Measurements from ENCODE around the gene SYS1. TPM values are rescaled to one million over a fixed set of nuclear protein-coding genes. Genes with fewer than 3 reads are reported as not detected.

The SYS1 gene
- polyA plus RNA-seq, 1 donor from 2014 or later, result 16.1 TPM

DNA sequence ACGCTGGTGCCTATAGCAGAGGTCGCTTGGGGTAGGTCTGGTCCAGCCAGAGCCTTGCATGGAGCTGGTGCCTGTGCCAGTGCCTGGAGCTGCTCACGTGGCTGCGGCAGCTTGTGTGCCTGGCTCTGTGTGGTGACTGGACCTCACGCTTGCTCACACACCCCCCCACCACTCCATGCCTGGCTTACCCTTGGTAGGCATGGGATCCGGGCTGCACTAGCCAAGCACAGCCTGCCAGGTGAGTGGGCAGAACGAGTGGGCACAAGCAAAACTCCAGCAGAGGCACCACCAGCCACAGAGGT lies 32.1 kb downstream of the SYS1 start (continued):
- TF ChIP-seq TAF1 (IDR thresholded peaks at IDR 0.05; ENCODE audit: low read depth) (no peak), RAD21 (conservative IDR thresholded peaks at IDR 0.05) (no peak), POLR2AphosphoS5 (IDR thresholded peaks at IDR 0.05) (no peak), EP300 (conservative IDR thresholded peaks at IDR 0.05; ENCODE audit: poor library complexity, severe bottlenecking) (no peak), MXI1 (conservative IDR thresholded peaks at IDR 0.05; ENCODE audit: poor library complexity, severe bottlenecking) (no peak)

GRCh38 chr20:45399018-45399417 lies 36.1 kb downstream of the SYS1 start:
- H3K9me2 ChIP-seq (ENCODE audit: insufficient read depth, low read length), result no peaks in the 10 kb centered on the region
- no peak overlapping the region for H3K4me2 ChIP-seq (ENCODE audit: low read length)
- peaks cover 7% of the 10 kb centered on the region for H3K9me3 ChIP-seq (ENCODE audit: low read length)
- H3K27ac ChIP-seq (ENCODE audit: low read length), result no peak overlapping the region
- no peak overlapping the region for H2AFZ ChIP-seq (ENCODE audit: low read depth, low read length)
- no peak overlapping the region for H3K9ac ChIP-seq (ENCODE audit: low read length)
- no peaks in the 10 kb centered on the region for H3F3A ChIP-seq (ENCODE audit: insufficient read depth, low read length, poor library complexity, severe bottlenecking)
- TF ChIP-seq SMC3 (conservative IDR thresholded peaks at IDR 0.05; ENCODE audit: poor library complexity) (no peak), EP300 (conservative IDR thresholded peaks at IDR 0.05; ENCODE audit: poor library complexity, severe bottlenecking) (no peak), TAF1 (IDR thresholded peaks at IDR 0.05; ENCODE audit: low read depth) (no peak), POLR2AphosphoS5 (IDR thresholded peaks at IDR 0.05) (no peak), MXI1 (conservative IDR thresholded peaks at IDR 0.05; ENCODE audit: poor library complexity, severe bottlenecking) (no peak), RAD21 (conservative IDR thresholded peaks at IDR 0.05) (no peak)
- no peaks in the 10 kb centered on the region for H3K79me2 ChIP-seq (replicated peaks; ENCODE audit: insufficient read depth, low read length)
- H3K4me3 ChIP-seq (ENCODE audit: low read length), result no peak overlapping the region
- no peaks in the 10 kb centered on the region for H3K27me3 ChIP-seq (ENCODE audit: insufficient read depth, low read depth, low read length)
- H3K36me3 ChIP-seq (ENCODE audit: insufficient read depth, low read length), result no peaks in the 10 kb centered on the region
- no peaks in the 10 kb centered on the region for H4K20me1 ChIP-seq (ENCODE audit: insufficient read depth)

GRCh38 chr20:45400346-45401031 lies 37.5 kb downstream of the SYS1 start:
- TF ChIP-seq EP300 (conservative IDR thresholded peaks at IDR 0.05; ENCODE audit: poor library complexity, severe bottlenecking) (no peak), EZH2 (IDR thresholded peaks at IDR 0.05; ENCODE audit: borderline replicate concordance, insufficient read depth, low read length, poor library complexity, severe bottlenecking) (no peak), SMC3 (conservative IDR thresholded peaks at IDR 0.05; ENCODE audit: poor library complexity) (no peak), POLR2AphosphoS5 (IDR thresholded peaks at IDR 0.05) (no peak), RAD21 (conservative IDR thresholded peaks at IDR 0.05) (no peak), TAF1 (IDR thresholded peaks at IDR 0.05; ENCODE audit: low read depth) (no peak), MXI1 (conservative IDR thresholded peaks at IDR 0.05; ENCODE audit: poor library complexity, severe bottlenecking) (no peak)
- TF ChIP-seq, protein P1, sequence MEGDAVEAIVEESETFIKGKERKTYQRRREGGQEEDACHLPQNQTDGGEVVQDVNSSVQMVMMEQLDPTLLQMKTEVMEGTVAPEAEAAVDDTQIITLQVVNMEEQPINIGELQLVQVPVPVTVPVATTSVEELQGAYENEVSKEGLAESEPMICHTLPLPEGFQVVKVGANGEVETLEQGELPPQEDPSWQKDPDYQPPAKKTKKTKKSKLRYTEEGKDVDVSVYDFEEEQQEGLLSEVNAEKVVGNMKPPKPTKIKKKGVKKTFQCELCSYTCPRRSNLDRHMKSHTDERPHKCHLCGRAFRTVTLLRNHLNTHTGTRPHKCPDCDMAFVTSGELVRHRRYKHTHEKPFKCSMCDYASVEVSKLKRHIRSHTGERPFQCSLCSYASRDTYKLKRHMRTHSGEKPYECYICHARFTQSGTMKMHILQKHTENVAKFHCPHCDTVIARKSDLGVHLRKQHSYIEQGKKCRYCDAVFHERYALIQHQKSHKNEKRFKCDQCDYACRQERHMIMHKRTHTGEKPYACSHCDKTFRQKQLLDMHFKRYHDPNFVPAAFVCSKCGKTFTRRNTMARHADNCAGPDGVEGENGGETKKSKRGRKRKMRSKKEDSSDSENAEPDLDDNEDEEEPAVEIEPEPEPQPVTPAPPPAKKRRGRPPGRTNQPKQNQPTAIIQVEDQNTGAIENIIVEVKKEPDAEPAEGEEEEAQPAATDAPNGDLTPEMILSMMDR (IDR thresholded peaks at IDR 0.05; ENCODE audit: poor library complexity, severe bottlenecking), result no peak
- TF ChIP-seq, protein P2, sequence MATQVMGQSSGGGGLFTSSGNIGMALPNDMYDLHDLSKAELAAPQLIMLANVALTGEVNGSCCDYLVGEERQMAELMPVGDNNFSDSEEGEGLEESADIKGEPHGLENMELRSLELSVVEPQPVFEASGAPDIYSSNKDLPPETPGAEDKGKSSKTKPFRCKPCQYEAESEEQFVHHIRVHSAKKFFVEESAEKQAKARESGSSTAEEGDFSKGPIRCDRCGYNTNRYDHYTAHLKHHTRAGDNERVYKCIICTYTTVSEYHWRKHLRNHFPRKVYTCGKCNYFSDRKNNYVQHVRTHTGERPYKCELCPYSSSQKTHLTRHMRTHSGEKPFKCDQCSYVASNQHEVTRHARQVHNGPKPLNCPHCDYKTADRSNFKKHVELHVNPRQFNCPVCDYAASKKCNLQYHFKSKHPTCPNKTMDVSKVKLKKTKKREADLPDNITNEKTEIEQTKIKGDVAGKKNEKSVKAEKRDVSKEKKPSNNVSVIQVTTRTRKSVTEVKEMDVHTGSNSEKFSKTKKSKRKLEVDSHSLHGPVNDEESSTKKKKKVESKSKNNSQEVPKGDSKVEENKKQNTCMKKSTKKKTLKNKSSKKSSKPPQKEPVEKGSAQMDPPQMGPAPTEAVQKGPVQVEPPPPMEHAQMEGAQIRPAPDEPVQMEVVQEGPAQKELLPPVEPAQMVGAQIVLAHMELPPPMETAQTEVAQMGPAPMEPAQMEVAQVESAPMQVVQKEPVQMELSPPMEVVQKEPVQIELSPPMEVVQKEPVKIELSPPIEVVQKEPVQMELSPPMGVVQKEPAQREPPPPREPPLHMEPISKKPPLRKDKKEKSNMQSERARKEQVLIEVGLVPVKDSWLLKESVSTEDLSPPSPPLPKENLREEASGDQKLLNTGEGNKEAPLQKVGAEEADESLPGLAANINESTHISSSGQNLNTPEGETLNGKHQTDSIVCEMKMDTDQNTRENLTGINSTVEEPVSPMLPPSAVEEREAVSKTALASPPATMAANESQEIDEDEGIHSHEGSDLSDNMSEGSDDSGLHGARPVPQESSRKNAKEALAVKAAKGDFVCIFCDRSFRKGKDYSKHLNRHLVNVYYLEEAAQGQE (IDR thresholded peaks at IDR 0.05; ENCODE audit: borderline replicate concordance), result no peak
- Histone ChIP-seq H3K9me2 (ENCODE audit: insufficient read depth, low read length) (no peaks in the 10 kb centered on the region), H3K4me3 (ENCODE audit: low read length) (no peak overlapping the region), H3K79me2 (replicated peaks; ENCODE audit: insufficient read depth, low read length) (no peaks in the 10 kb centered on the region), H3K9me3 (ENCODE audit: low read length) (peaks cover 7% of the 10 kb centered on the region), H3K27ac (ENCODE audit: low read length) (no peak overlapping the region), H3K27me3 (ENCODE audit: insufficient read depth, low read depth, low read length) (peaks cover 3% of the 10 kb centered on the region), H3K9ac (ENCODE audit: low read length) (no peak overlapping the region), H3K4me2 (ENCODE audit: low read length) (no peak overlapping the region), H2AFZ (ENCODE audit: low read depth, low read length) (no peak overlapping the region), H3F3A (ENCODE audit: insufficient read depth, low read length, poor library complexity, severe bottlenecking) (no peaks in the 10 kb centered on the region), H4K20me1 (ENCODE audit: insufficient read depth) (no peaks in the 10 kb centered on the region), H3K36me3 (ENCODE audit: insufficient read depth, low read length) (no peaks in the 10 kb centered on the region)

Data from neural cell (in vitro differentiated cells).